Activated naive CD4-positive, alpha-beta T cell treated with anti-CD3 and anti-CD28 coated beads, Interleukin-2, amount 50 U/mL, for 24 hours (primary cell): ENCODE measurements around the gene SLC12A8.

Experiments used
- H3K27ac Mint-ChIP-seq: one replicate; pipeline ENCODE4 v1.8.0; 2021; ENCODE audit warnings: mild to moderate bottlenecking, mixed read lengths
- H3K27me3 Mint-ChIP-seq: one replicate; pipeline ENCODE4 v1.8.0; 2021; ENCODE audit warnings: mixed read lengths
- H3K36me3 Mint-ChIP-seq: one replicate; pipeline ENCODE4 v1.8.0; 2021; ENCODE audit warnings: mixed read lengths
- H3K4me1 Mint-ChIP-seq: one replicate; pipeline ENCODE4 v1.8.0; 2021; ENCODE audit warnings: mixed read lengths
- H3K4me3 Mint-ChIP-seq: one replicate; pipeline ENCODE4 v1.8.0; 2021; ENCODE audit warnings: mild to moderate bottlenecking, mixed read lengths
- H3K9me3 Mint-ChIP-seq: one replicate; pipeline ENCODE4 v1.8.0; 2021; ENCODE audit warnings: mixed read lengths

SLC12A8 gene

GRCh38 chr3:125045965-125046364 lies 166.6 kb downstream of the SLC12A8 start:
- peaks cover 43% of the 10 kb centered on the region for H3K4me1 Mint-ChIP-seq
- H3K27me3 Mint-ChIP-seq: no peaks in the 10 kb centered on the region
- no peak overlapping the region for H3K27ac Mint-ChIP-seq
- peaks cover 12% of the 10 kb centered on the region for H3K36me3 Mint-ChIP-seq
- H3K9me3 Mint-ChIP-seq: no peaks in the 10 kb centered on the region
- H3K4me3 Mint-ChIP-seq: no peak overlapping the region

GRCh38 chr3:125045194-125045593 lies 167.4 kb downstream of the SLC12A8 start:
- H3K9me3 Mint-ChIP-seq: no peaks in the 10 kb centered on the region
- H3K36me3 Mint-ChIP-seq: peaks cover 7% of the 10 kb centered on the region
- no peak overlapping the region for H3K4me3 Mint-ChIP-seq
- no peak overlapping the region for H3K27ac Mint-ChIP-seq
- H3K27me3 Mint-ChIP-seq: no peaks in the 10 kb centered on the region
- peaks cover 38% of the 10 kb centered on the region for H3K4me1 Mint-ChIP-seq

DNA sequence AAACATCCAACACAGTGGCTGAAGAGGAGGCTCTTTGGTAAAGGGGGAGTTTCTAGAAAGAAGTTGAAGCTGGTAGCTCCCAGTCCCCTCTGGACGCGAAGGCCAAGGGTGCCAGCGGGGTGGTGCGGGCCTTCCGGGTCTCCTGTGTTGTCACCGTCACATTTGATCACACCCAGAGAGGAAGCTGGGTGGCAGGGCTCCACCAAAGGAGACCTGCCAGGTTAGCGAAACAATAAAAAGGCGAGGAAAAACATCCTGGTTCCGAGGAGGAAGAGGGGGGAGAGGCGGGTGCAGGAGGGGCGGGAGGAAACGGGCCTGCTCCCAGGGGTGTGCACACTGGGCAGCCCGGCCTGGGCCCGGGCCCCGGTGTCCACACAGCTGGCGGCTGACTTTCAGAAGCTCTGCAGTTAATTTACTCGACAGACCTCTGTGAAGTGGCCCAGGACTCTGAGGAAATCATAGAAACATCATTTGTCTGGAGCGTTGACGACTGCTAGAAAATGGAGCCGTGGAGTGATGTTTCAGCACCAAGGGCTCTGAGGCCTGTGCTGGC lies 168.9 kb downstream of the SLC12A8 start:
- no peaks in the 10 kb centered on the region for H3K9me3 Mint-ChIP-seq
- no peak overlapping the region for H3K27ac Mint-ChIP-seq
- H3K36me3 Mint-ChIP-seq: peaks cover 5% of the 10 kb centered on the region
- H3K4me1 Mint-ChIP-seq: peaks cover 40% of the 10 kb centered on the region
- H3K27me3 Mint-ChIP-seq: no peaks in the 10 kb centered on the region
- H3K4me3 Mint-ChIP-seq: no peak overlapping the region

- Mint-ChIP-seq H3K27me3 (no peaks in the 10 kb centered on the region), H3K27ac (no peak overlapping the region), H3K36me3 (peaks cover 5% of the 10 kb centered on the region), H3K9me3 (no peaks in the 10 kb centered on the region), H3K4me3 (no peak overlapping the region), H3K4me1 (peaks cover 42% of the 10 kb centered on the region)
Observed at GRCh38 chr3:125042725-125043406, 169.7 kb downstream of the SLC12A8 start.

DNA sequence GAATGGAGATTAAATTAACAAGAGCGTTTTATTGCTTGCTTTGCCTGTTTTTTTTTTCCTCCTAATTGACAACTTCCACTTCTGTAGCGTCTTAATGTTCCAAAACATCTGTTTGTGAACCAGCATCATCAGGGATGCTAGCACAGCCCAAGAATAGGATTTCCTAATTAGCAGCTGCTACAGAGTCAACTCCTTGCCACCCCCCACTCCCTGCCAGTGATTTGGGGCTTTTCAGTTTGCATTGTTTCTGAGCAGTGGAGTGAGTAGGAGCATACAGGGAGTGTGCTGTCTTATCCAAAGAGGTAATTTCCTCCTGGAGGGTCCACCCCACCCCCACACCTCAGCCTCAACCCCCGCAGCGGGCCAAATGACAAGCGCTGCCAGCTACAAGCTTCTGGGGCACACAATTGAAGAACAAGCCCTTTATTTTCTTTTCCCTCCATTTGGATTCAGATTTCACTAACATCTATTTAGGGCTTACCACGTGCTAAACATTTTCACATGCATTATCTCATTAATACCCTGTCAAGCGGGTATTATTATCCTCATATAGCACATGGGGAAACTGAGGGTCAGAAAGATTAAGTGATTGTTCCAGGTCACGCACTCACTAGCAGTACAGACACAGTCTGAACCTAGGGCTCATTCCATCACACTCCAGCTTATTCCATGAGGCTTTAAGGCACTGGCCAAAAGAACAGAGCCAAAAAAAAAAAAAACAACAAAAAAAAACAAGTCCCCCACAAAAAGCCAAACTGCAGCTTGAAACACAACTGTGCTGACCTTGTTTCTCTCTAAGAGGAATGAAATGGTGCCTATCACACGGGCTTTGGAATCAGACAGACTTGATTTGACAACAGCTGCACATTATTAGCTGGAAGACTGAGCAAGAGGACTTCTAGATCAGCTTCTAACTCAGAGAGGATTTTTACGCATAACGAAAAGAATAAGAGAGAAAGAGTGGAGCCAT lies 173.1 kb downstream of the SLC12A8 start:
- Mint-ChIP-seq H3K36me3 (peaks cover 14% of the 10 kb centered on the region), H3K4me1 (peaks cover 52% of the 10 kb centered on the region), H3K27ac (no peak overlapping the region), H3K4me3 (no peak overlapping the region), H3K27me3 (no peaks in the 10 kb centered on the region), H3K9me3 (peaks cover 5% of the 10 kb centered on the region)

- Mint-ChIP-seq H3K9me3 (peaks cover 5% of the 10 kb centered on the region), H3K27me3 (no peaks in the 10 kb centered on the region), H3K27ac (no peak overlapping the region), H3K4me1 (peaks cover 61% of the 10 kb centered on the region), H3K4me3 (no peak overlapping the region), H3K36me3 (peaks cover 14% of the 10 kb centered on the region)
Observed at GRCh38 chr3:125037498-125038150, 174.9 kb downstream of the SLC12A8 start.

DNA sequence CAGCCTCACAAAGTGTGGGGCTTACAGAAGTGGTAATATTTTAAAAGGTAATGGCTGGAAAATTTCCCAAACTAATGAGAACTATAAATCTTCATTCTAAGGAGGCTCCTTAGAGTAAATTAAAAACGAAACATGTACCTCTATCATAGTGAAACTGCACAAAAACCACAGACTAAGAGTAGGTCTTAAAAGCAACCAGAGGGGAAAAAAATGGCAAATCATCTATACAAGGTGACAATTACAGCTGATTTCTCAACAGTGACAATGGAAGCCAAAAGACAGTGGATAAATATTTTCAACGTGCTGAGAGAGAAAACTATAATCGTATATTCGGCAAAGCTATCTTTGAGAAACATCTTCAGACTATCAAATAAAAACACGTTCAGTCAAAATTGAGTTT lies 177.3 kb downstream of the SLC12A8 start:
- H3K36me3 Mint-ChIP-seq: peaks cover 11% of the 10 kb centered on the region

DNA sequence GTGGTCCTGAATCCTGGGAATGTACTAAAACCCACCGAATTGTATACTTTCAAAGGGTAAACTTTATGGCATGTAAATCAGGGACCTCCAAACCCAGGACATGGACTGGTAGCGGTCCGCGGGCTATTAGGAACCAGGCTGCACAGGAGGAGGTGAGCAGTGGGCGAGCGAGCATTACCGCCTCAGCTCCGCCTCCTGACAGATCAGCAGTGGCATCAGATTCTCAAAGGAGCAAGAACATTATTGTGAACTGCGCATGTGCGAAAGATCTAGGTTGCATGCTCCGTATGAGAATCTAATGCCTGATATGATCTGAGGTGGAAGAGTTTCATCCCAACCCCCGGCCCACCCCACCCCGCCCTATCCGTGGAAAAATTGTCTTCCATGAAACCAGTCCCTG lies 178.9 kb downstream of the SLC12A8 start:
- Mint-ChIP-seq H3K27me3 (no peaks in the 10 kb centered on the region), H3K4me3 (no peak overlapping the region), H3K36me3 (peaks cover 12% of the 10 kb centered on the region), H3K9me3 (peaks cover 5% of the 10 kb centered on the region), H3K4me1 (peaks cover 60% of the 10 kb centered on the region), H3K27ac (no peak overlapping the region)

More for the DNA sequence above, 177.3 kb downstream of the SLC12A8 start:
- Mint-ChIP-seq H3K4me3 (no peak overlapping the region), H3K4me1 (peaks cover 66% of the 10 kb centered on the region), H3K27me3 (no peaks in the 10 kb centered on the region), H3K27ac (no peak overlapping the region), H3K9me3 (peaks cover 5% of the 10 kb centered on the region)

GRCh38 chr3:125033135-125033534 lies 179.4 kb downstream of the SLC12A8 start:
- Mint-ChIP-seq H3K4me1 (peaks cover 60% of the 10 kb centered on the region), H3K4me3 (no peak overlapping the region), H3K36me3 (peaks cover 16% of the 10 kb centered on the region), H3K9me3 (peaks cover 5% of the 10 kb centered on the region), H3K27me3 (no peaks in the 10 kb centered on the region), H3K27ac (no peak overlapping the region)

DNA sequence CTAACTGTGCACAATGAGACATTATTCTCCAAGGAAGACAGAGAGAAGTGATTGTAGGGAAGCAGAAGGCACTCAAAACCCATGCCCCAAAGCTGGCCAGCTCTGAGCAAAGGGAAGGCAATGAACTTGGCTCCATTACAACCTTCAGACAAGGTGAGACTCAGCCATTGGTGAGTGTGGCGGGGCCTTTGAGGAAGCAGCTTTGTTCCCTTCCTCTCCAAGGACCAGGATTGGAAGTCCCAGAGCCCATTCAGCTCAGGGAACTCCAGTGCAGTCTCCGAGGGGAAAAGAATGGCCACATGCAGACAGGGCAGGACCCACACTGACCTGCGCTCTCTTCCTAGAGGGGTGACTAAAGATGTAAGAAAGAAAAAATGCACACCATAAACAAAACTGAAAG lies 179.9 kb downstream of the SLC12A8 start:
- no peak overlapping the region for H3K27ac Mint-ChIP-seq

More for the DNA sequence above, 179.9 kb downstream of the SLC12A8 start:
- H3K4me1 Mint-ChIP-seq: peaks cover 59% of the 10 kb centered on the region
- H3K36me3 Mint-ChIP-seq: peaks cover 18% of the 10 kb centered on the region
- H3K4me3 Mint-ChIP-seq: no peak overlapping the region
- H3K9me3 Mint-ChIP-seq: peaks cover 5% of the 10 kb centered on the region
- H3K27me3 Mint-ChIP-seq: no peaks in the 10 kb centered on the region
